Right atrium auricular region (tissue), 2 donors: ENCODE results near the gene LDB2. TPM values are rescaled to one million over a fixed set of nuclear protein-coding genes. Genes with fewer than 3 reads are reported as not detected.
A peak's percentile ranks its signal among the peaks of the same experiment; 100 is the strongest.

Experiments used
- DNase-seq: peaks from one replicate; pipeline ENCODE4 v3.0.0-alpha.2; 2019; ENCODE audit warnings: low spot score
- H3K27ac ChIP-seq, 2 donors: fragments of 200-600 bp; sonication (generic); 1 replicate in 1 of 2; 2 replicates in 1 of 2; pipeline ENCODE4 v1.5.1; 2016 to 2019
- H3K27me3 ChIP-seq, 2 donors: fragments of 200-600 bp; sonication (generic); one replicate each; pipeline versions ENCODE4 v1.5.1 to v1.6.0; 2017 to 2019
- H3K36me3 ChIP-seq: fragments of 200-600 bp; sonication (generic); one replicate; pipeline ENCODE4 v1.5.1; 2016
- H3K4me1 ChIP-seq, 2 donors: fragments of 200-600 bp; sonication (generic); one replicate each; pipeline versions ENCODE4 v1.5.1 to v1.6.0; 2017 to 2019
- H3K4me3 ChIP-seq, 2 donors: fragments of 200-600 bp; sonication (generic); 1 replicate in 1 of 2; 2 replicates in 1 of 2; pipeline ENCODE4 v1.5.1; 2017 to 2019; ENCODE audit warnings: mild to moderate bottlenecking in 1 of 2, moderate library complexity in 1 of 2
- H3K9me3 ChIP-seq, 2 donors: fragments of 200-600 bp; sonication (generic); one replicate each; pipeline ENCODE4 v1.5.1; 2019
- total RNA-seq, 2 donors: library from RNA; depleted of rRNA; stranded (reverse); fragments of >200 nt; gene quantifications; one replicate each; pipeline ENCODE4 v1.1.0, GENCODE V29; 2016
- TF ChIP-seq, protein P1 (sequence below), 2 donors: fragments of 200-600 bp; sonication (generic); IDR thresholded peaks; one replicate each; pipeline ENCODE4 v1.5.1; 2019; ENCODE audit warnings: antibody characterized with exemption in 2 of 2

The LDB2 gene
- total RNA-seq = 10 to 100 TPM; 35.2 to 64.4 TPM

DNA sequence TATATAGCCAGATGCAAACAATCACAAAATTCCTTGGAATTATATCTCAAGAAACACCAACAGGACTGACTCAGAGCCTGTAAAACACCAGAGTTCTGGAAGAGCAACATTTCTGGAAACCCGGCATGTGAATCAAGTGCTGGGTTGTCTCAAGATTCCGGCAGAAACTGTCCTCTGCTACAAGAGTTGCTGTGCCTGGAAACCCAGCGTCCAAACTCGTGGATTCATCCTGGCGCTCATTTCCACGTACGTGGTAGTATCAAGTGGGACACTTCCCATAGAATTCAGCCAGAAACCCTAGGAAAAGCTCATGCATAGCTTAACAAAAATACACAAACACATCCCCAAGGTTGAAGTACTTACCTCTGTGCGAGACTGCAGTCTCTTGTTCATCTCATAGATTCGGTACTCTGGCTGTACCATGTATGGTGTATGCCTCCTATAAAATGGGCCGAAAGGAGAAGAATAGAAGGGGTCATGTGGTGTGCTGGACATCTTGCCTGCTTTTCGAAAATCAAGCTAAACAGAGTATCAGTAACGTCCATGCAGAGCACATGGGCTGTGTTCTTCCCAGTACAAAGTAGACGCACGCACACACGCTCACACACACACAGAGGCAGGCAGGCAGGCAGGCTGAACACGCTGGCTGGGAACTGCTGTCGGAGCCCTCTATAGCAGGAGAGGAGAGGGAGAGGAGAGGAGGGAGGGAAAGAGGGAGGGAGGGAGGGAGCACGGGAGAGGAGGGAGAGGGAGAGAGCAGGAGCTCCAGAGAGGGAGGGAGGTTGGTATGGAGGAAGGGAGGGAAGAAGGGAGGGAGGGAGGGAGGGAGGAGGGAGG is at the start of gene LDB2:
TSS of gene LDB2 (minus strand) at position 655 of the 837 bp plus-strand sequence.
- TF ChIP-seq, protein P1, sequence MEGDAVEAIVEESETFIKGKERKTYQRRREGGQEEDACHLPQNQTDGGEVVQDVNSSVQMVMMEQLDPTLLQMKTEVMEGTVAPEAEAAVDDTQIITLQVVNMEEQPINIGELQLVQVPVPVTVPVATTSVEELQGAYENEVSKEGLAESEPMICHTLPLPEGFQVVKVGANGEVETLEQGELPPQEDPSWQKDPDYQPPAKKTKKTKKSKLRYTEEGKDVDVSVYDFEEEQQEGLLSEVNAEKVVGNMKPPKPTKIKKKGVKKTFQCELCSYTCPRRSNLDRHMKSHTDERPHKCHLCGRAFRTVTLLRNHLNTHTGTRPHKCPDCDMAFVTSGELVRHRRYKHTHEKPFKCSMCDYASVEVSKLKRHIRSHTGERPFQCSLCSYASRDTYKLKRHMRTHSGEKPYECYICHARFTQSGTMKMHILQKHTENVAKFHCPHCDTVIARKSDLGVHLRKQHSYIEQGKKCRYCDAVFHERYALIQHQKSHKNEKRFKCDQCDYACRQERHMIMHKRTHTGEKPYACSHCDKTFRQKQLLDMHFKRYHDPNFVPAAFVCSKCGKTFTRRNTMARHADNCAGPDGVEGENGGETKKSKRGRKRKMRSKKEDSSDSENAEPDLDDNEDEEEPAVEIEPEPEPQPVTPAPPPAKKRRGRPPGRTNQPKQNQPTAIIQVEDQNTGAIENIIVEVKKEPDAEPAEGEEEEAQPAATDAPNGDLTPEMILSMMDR (IDR thresholded peaks at IDR 0.05) = no peak
- Histone ChIP-seq H3K4me3 (peak within 1 kb of the TSS; percentile 43 to 56), H3K9me3 (no peaks in the 10 kb centered on the region), H3K4me1 (peaks cover 0 to 3% of the 10 kb centered on the region in 2 donors), H3K27me3 (peaks cover 0 to 5% of the 10 kb centered on the region in 2 donors), H3K27ac (peak within 1 kb of the TSS; percentile 73 to 74), H3K36me3 (no peaks in the 10 kb centered on the region)
- peak; percentile 75 for DNase-seq

DNA sequence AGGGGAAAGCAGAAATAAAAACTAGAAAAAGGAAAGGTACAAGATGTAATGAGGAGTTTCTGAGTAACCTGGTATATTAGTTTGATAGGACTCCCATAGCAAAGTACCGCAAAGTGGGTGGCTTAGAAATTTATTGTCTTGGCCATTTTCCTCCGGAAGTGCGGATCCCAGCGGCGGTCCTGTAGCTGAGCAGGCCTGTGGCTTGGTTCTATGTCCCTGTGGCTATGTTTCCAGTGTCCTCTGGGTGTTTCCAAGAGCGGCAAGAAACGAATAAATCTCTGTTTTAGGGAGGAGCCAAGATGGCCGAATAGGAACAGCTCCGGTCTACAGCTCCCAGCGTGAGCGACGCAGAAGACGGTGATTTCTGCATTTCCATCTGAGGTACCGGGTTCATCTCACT is 44.0 kb upstream of the LDB2 start:
- no peaks in the 10 kb centered on the region for H3K4me1 ChIP-seq
- H3K36me3 ChIP-seq = no peaks in the 10 kb centered on the region
- H3K27ac ChIP-seq = no peak overlapping the region
- TF ChIP-seq, protein P1 (IDR thresholded peaks at IDR 0.05) = no peak
- no peak overlapping the region for H3K4me3 ChIP-seq
- H3K27me3 ChIP-seq = no peaks in the 10 kb centered on the region
- no peaks in the 10 kb centered on the region for H3K9me3 ChIP-seq
- no peak for DNase-seq

DNA sequence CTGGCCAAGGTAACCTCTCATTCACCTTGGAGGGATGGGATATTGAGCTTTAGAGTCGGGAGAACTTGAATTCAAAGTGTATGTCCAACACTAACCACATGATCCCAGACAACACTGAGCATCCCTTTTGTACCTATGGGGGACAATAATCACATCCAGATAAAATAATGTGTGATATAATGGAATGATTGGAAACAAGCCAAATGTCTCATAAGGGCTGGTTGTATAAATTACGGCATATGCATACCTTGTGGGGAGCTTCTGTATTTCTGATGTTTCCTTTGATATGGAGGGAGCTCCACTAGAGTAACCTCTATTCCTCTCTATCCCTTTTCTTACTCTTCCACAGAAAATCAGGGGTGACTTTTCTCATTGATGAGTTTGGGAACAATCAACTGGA is 40.7 kb upstream of the LDB2 start:
- H3K27me3 ChIP-seq = no peaks in the 10 kb centered on the region

DNA sequence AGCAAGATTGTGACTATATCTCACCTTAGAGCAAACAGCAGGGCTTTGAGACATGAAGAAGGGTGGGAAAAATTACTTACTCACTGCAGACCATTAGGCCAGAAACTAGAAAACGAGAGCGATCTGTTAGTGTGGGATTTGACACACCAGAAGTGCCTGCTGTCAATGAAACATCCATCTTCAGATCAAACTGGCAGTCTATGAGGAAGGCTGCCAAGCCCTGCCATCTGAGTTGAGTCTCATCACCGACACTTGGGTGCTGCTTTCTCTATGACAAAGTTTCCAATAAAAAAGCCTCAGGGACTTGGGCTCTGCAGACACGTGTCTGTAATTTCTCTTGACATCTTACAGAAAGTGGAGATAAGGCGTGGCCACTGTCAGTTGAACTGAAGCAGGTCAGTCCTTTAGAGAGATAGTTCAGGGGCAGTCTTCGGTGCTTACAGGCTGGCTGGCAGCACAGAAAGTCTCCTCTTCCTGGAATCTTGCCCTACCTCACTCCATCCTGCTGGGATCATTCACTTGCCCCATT is 40.1 kb upstream of the LDB2 start:
- Histone ChIP-seq H3K27me3 (no peaks in the 10 kb centered on the region), H3K27ac (no peak overlapping the region), H3K36me3 (no peaks in the 10 kb centered on the region), H3K4me1 (no peaks in the 10 kb centered on the region), H3K4me3 (no peak overlapping the region), H3K9me3 (no peaks in the 10 kb centered on the region)
- TF ChIP-seq, protein P1 (IDR thresholded peaks at IDR 0.05) = no peak
- DNase-seq = no peak

More for the DNA sequence above, 40.7 kb upstream of the LDB2 start:
- no peak for DNase-seq
- Histone ChIP-seq H3K4me1 (no peaks in the 10 kb centered on the region), H3K36me3 (no peaks in the 10 kb centered on the region), H3K9me3 (no peaks in the 10 kb centered on the region), H3K4me3 (no peak overlapping the region), H3K27ac (no peak overlapping the region)
- TF ChIP-seq, protein P1 (IDR thresholded peaks at IDR 0.05) = no peak

DNA sequence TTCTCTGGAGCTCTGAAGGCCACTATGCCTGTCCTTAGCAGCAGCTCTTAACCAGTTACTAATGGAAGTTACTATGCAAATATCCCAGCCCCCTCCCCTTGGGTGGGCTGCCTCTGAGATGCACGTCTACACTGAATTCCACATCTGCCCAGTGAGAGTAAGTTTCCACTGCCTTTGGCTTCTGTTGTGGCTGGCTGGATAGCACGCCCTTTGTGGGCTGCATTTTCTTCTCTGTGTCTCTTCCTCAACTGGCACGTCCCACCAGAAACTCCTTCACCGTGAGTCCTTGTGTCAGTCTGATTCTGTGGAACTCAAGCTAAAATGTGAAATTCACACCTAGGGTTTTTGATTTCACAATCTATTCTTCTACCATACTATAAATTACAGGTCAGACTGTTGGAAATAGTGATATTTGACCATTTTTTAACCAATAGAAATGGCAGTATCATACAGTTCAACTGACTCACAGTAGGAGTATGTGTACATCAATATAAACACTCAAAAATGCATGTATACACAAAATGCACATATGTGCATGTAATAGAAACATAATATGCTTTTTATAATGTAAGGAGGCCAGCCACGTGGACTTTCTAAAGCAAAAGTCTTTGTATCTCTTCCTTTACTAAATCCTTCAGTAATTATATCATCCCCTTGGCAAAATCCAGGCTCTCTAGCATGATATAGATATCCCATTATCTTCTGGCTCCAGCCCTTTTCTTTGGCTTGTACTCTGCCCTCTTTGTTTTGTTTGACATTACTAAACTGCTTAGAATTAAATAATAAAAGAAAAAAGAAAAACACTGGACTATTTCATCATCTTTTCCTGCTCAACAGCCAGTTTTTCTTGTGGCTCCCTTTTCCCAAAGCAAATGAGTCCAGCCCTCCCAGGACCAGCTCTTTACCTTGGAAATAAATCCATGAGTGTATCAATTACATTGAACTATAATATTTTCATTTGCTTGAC is 33.2 kb upstream of the LDB2 start:
- DNase-seq = no peak
- H3K36me3 ChIP-seq = no peaks in the 10 kb centered on the region
- no peaks in the 10 kb centered on the region for H3K4me1 ChIP-seq
- TF ChIP-seq, protein P1 (IDR thresholded peaks at IDR 0.05) = no peak
- no peak overlapping the region for H3K4me3 ChIP-seq
- H3K9me3 ChIP-seq = no peaks in the 10 kb centered on the region
- H3K27me3 ChIP-seq = no peaks in the 10 kb centered on the region
- H3K27ac ChIP-seq = no peak overlapping the region
